ENCODE data around the gene ZCCHC9.
"Not testable (repeated sequence)": the region's sequence is repeated elsewhere in the genome, so short reads cannot be mapped to it uniquely, and the experiment has no call there.

Gene ZCCHC9, protein sequence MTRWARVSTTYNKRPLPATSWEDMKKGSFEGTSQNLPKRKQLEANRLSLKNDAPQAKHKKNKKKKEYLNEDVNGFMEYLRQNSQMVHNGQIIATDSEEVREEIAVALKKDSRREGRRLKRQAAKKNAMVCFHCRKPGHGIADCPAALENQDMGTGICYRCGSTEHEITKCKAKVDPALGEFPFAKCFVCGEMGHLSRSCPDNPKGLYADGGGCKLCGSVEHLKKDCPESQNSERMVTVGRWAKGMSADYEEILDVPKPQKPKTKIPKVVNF

DNA sequence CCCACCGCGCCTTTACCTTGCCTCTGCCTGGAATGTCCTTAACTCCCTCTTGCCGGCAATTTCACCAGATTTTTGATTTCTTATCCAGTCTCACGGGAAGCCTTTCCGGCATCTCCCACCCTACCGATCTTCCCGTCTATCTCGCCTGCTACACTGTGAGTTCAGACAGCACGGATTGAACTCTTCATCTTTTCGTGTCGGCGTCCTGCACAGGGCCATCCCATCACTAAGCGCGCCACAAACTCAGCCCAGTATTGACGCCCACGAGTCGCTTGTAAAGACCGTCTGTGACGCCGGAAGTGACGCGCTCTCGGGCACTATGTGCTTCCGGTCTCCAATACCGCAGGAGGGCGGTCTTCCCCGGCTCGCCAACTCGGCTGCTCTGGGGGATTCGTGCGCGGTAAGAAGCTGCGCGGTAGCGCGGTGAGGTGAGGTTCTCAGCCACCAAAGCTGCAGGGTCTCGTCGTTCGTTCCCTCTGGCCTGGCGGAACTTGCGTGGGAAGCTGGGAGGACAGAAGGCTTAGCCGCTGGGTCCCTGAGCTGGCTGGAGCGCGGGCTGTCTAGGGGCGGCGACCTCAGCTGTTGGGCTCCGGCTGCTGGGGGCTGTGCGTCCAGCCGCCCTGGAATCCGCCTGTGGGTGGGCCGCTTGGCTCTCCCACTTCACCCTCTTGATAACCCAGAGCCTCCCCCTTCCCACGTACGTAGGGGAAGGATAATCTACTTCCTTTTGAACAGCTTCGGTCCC lies at the start of gene ZCCHC9:
TSS of gene ZCCHC9 (plus strand) at position 317 of the 745 bp plus-strand sequence. CDS start 3,171 bp downstream, outside the sequence.
- peak; percentile 98 for DNase-seq (ENCODE audit: low read depth, low spot score)

GRCh38 chr5:81251922-81252321 lies 49.5 kb upstream of the ZCCHC9 start:
- no peak for DNase-seq (ENCODE audit: low read depth, low spot score)

DNA sequence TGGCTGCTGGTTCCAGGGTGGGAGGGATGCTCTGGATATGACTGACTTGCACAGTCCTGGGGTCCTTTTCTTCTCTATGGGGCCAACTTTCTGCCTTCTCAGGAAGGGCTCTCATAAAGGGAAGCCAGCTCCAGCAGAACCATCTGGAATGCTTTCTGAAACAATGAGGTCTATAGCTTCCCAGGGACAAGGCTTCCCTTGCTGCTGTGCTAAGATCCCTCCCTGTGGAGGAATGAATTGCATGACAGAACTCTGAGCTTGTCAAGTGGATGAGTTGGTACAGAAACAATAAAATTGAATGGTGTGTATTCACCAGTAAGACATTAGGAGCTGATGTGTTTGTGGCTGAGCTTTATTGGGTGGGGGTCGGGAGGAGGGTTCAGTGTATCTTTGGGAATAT lies 48.5 kb upstream of the ZCCHC9 start:
- DNase-seq (ENCODE audit: low read depth, low spot score) = no peak

- no peak for DNase-seq (ENCODE audit: low read depth, low spot score)
Observed at GRCh38 chr5:81253875-81254274, 47.5 kb upstream of the ZCCHC9 start.

DNA sequence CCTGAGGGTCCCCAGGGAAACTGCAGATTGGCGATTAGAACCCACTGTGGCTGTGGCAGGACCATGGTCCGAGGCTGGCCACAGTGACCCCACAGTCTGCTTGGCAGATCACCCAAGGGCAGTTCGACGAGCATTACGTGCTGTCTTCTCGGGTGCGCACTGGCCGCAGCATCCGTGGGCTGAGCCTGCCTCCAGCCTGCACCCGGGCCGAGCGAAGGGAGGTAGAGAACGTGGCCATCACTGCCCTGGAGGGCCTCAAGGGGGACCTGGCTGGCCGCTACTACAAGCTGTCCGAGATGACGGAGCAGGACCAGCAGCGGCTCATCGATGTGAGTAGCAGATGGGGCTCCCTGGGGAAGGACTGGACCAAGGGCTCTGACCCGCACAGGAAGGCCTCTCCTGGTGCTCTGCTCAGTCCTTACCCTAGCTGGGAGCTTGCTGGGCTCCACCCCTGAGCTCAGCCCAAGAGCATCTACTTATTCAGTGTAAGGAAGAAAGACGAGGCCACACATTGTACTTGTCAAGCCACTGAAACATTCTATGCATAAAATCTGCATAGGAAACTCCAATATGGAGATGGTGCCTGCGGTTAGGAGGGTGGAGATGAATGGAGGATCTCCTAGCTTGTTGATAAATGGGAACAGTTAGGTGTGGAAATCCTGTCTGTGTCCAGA lies 46.4 kb upstream of the ZCCHC9 start:
- no peak for DNase-seq (ENCODE audit: low read depth, low spot score)

- DNase-seq (ENCODE audit: low read depth, low spot score) = no peak
Observed at GRCh38 chr5:81256766-81257165, 44.6 kb upstream of the ZCCHC9 start.

DNA sequence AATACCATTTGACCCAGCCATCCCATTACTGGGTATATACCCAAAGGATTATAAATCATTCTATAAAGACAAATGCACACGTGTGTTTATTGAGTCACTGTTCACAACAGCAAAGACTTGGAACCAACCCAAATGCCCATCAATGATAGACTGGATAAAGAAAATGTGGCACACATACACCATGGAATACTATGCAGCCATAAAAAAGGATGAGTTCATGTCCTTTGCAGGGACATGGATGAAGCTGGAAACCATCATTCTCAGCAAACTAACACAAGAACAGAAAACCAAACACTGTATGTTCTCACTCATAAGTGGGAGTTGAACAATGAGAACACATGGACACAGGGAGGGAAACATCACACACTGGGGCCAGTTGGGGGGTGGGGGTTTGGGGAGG lies 38.6 kb upstream of the ZCCHC9 start:
- DNase-seq (ENCODE audit: low read depth, low spot score) = not testable (repeated sequence)

- no peak for DNase-seq (ENCODE audit: low read depth, low spot score)
Observed at GRCh38 chr5:81265101-81265500, 36.3 kb upstream of the ZCCHC9 start.

DNA sequence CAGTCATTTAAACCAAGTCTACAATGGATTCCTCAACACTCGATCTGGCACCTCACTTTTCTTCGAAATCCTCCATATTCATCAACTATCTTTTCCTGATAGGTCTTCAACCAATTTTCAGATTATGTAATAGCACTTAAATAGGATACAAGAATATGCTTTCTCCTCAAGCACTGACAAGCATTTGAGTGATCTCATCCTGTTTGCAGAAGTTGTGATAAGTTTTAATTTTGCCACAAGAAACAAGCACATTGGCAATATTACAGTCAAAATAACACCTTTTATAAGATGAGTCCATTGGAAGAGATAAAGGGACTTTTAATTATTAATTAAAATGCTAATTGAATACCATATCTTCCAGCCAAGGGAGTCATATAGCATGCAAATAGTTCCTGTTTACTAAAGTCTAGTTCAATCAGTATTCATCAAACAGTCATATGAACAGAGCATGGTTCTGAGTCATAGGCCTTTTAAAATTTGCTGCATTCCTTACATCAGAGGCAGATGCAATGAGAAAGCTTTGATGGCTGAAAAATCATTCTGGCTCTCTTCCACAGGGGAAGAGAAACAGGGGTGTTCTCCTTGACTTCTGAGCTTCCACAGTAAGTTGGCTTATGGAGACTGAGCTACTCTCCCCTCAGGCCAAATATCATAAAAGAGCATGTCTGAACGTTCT lies 32.7 kb upstream of the ZCCHC9 start:
- DNase-seq (ENCODE audit: low read depth, low spot score) = peak; percentile 82

- DNase-seq (ENCODE audit: low read depth, low spot score) = no peak
Observed at GRCh38 chr5:81269751-81270393, 31.5 kb upstream of the ZCCHC9 start.

- DNase-seq (ENCODE audit: low read depth, low spot score) = not testable (repeated sequence)
Observed at GRCh38 chr5:81270394-81271027, 30.9 kb upstream of the ZCCHC9 start.

- no peak for DNase-seq (ENCODE audit: low read depth, low spot score)
Observed at GRCh38 chr5:81283976-81284375, 17.4 kb upstream of the ZCCHC9 start.

- DNase-seq (ENCODE audit: low read depth, low spot score) = no peak
Observed at GRCh38 chr5:81286059-81286617, 15.2 kb upstream of the ZCCHC9 start.

GRCh38 chr5:81288021-81288433 lies 13.4 kb upstream of the ZCCHC9 start:
- DNase-seq (ENCODE audit: low read depth, low spot score) = no peak

DNA sequence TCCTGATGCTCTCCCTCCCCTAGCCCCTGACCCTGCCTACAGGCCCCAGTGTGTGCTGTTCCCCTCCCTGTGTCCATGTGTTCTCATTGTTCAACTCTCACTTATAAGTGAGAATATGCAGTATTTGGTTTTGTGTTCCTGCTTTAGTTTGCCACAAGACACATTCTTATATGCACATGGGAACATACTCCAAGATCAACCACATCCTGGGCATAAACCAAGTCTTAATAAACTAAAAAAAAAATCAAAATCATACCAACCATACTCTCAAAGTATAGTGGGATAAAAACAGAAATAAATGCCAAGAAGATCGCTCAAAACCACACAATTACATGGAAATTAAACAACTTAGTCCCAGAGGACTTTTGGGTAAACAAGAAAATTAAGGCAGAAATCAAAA lies 11.2 kb upstream of the ZCCHC9 start:
- DNase-seq (ENCODE audit: low read depth, low spot score) = no peak

DNA sequence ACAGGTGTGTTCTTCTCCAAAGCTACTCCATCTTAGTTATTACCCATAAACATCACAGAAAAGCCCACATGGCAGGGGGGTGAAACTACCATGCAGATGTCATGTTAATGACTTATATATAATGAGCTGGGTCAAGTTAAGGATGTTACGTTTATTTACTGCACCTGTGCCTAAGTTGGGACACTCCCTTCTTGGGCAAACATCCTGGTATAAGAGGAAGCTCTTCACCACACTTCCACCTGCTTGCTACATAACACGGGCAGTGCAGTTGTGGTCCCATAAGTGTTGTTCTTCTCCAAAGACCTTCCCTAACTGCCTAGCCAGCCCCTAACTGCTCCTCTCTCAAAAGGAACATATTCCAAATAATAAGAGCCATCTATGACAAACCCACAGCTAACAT lies 9.3 kb upstream of the ZCCHC9 start:
- no peak for DNase-seq (ENCODE audit: low read depth, low spot score)

DNA sequence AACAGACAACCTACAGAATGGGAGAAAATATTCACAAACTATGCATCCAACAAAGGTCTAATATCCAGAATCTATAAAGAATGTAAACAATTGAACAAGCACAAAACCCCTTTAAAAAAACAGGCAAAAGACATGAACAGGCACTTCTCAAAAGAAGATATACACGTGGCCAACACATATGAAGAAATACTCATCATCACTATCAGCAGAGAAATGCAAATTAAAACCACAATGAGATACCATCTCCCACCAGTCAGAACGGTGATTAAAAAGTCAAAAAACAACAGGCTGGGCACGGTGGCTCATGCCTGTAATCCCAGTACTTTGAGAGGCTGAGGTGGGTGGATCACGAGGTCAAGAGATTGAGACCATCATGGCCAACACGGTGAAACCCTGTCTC lies 7.4 kb upstream of the ZCCHC9 start:
- not testable (repeated sequence) for DNase-seq (ENCODE audit: low read depth, low spot score)

DNA sequence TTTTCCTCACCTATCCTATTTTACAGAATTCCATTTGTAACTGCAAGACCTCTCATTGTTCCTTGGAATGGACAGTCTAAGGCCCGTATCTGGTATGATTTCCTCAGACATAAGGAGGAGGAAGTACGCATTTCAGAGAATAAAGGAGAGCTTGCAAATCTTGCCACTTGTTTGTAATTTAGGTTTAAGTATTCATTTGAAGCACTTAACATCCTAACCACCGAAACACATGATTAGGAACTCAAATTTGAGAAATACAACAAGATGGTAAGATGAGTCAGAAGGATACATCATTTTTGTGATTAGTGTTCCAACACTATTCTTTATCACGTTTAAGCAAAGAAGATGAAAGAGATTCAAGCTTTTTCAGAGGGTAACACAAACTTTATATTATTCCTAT lies 3.9 kb upstream of the ZCCHC9 start:
- DNase-seq (ENCODE audit: low read depth, low spot score) = no peak

DNA sequence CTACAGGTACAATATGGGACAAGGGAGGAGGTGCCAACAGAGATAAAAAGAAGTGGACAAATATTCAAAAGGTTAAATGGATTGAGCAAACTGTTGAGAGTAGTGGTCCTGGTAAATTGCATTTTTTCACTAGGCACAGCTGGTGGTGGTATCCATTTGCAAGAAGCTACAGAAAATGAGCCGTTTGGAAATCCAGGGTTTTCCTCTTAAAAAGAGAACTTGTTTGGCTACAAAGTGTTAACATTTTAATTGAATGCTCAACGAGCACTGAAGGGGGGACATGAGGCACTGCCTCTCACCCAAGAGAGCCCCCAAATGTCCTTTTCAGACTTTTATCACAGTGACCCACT lies 491 bp upstream of the ZCCHC9 start:
- DNase-seq (ENCODE audit: low read depth, low spot score) = no peak

- DNase-seq (ENCODE audit: low read depth, low spot score) = no peak
Observed at GRCh38 chr5:81302596-81302995, 1.2 kb downstream of the ZCCHC9 start.

GRCh38 chr5:81303563-81303962 lies 2.2 kb downstream of the ZCCHC9 start:
- peak; percentile 42 for DNase-seq (ENCODE audit: low read depth, low spot score)

All from astrocyte of the hippocampus (primary cell).